CD4-positive, alpha-beta T cell treated with Interleukin-6 at 100 ng/mL for 8 hours (primary cell): ENCODE data around the gene EFNA4.

Experiments
- DNase-seq: peaks from one replicate; pipeline ENCODE4 v3.0.0-alpha.2; 2020; ENCODE audit warnings: mixed read lengths, low spot score

The EFNA4 gene

DNA sequence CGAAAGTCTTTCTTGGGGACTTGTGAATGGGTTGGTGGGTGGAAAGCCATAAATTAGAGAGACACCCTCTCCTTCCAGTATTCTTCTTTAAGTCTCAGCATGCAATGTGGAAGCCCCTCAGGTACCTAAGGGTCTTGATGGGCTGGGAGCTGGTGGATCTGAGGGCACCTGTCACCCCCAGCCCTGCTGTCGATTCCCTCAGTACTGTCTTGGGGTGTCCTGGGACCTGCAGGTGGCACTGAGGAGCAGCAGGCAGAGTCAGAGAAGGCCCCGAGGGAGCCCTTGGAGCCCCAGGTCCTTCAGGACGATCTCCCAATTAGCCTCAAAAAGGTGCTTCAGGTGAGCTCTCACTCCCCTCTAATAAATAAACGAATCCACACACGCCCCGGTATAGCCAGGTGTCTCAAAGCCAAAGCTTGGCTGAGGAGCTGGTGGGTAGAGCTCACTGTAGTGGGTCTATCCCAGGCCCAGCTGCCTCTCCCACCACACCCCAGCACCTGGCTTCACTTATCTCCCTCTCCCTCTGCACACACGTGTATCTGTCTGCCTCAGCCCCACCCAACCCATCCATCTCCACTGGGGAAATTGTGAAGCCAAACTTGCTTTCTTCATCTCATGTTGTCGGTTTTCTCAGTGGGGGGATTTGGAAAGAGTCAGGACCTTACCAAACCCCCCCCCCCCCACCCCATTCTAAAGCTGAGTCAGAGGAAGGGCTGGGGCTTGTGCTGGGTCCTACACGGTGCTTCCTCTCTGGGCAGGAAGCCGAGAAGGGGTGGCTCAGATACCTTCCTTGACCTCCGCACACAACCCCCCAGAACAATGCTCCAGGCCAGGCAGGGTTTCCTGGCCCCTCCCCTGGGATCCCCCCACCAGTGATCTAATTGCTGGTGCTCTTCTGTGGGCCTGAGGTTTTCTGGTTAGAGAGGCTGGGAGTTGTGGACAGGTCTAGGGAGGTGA lies 10.8 kb upstream of the EFNA4 start:
- DNase-seq: no peak

DNA sequence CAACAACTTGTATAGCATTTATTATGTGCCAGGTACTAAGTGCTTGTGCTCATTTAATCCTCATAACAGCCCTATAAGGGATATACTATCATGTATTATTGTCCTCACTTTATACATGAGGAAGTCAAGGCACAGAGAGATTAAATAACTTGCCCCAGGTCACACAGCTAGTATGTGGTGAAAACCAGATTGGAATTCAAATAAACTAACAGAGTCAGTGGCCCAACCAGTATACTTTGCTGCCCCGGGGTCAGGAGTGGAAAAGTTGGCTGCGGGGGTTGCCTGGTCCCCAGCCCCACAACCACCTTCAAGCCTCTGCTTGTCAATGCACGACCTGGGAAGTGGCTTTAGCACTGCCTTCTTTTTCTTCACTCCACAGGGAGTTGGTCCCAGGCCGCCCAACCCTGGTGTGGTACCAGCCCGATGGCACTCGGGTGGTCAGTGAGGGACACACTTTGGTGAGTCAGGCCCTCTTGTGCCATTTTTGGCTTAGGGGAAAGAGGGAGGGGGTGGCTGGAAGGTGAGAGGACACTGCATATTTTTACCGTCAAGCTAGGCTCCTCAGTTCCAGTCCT lies 9.9 kb upstream of the EFNA4 start:
- no peak for DNase-seq

DNA sequence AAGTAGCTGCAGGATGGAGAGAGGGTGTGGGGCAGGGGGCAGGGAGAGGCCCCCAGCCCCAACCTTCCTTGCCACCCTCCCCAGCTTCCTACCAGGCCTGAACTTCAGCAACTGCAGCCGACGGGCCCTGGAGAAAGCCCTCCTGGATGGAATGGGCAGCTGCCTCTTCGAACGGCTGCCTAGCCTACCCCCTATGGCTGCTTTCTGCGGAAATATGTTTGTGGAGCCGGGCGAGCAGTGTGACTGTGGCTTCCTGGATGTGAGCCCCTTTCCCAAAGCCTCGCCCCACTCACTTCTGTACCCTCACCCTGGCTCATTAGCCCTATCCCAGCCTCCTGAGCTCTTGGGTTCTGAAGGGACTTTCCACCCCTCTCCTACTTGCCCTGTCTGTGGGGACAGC lies 6.4 kb upstream of the EFNA4 start:
- no peak for DNase-seq

DNA sequence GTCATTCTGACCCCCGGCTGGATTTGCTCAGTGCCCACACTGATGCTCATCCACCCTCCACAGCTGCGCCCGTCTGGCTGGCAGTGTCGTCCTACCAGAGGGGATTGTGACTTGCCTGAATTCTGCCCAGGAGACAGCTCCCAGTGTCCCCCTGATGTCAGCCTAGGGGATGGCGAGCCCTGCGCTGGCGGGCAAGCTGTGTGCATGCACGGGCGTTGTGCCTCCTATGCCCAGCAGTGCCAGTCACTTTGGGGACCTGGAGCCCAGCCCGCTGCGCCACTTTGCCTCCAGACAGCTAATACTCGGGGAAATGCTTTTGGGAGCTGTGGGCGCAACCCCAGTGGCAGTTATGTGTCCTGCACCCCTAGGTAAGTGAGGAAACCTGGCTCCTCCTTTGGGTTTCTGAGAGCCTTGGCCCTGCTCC lies 5.7 kb upstream of the EFNA4 start:
- DNase-seq: no peak

- DNase-seq: no peak
Observed at GRCh38 chr1:155060736-155061135, 2.8 kb upstream of the EFNA4 start.

DNA sequence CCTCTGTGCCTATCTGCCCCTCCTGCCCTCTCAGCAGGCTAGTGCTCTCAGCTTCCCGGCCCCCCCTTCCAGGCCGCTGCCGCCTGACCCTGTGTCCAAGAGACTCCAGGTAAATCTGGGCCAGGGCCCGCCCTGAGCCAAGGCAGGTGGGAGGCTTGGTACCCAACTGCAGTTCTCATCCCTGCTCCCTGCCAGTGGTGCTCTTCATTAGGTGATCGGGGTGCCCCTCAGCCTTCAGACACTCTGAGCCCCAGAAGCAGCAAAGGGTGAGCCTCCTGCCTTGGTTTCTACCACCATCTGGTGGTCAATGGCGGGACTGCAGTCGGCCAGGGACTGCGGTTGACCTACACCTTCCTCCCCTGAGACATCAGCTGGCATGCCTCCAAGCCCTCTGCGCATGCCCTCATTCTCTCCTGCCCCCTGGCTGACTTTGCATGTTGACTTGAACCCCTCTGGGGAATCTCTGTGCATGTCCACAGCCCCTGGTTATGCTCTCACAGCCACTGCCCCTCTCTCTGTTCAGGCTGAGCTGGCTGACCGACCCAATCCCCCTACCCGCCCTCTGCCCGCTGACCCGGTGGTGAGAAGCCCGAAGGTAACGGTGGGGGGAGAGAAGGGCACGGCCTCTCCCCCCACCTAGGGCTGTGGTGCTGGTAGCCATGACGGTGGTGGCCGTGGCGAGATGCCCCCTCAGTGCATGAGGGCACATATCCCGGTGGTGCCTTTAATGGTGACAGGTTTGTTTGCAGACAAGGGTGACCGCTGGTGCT lies 2.0 kb upstream of the EFNA4 start:
- DNase-seq: peak; percentile 93

DNA sequence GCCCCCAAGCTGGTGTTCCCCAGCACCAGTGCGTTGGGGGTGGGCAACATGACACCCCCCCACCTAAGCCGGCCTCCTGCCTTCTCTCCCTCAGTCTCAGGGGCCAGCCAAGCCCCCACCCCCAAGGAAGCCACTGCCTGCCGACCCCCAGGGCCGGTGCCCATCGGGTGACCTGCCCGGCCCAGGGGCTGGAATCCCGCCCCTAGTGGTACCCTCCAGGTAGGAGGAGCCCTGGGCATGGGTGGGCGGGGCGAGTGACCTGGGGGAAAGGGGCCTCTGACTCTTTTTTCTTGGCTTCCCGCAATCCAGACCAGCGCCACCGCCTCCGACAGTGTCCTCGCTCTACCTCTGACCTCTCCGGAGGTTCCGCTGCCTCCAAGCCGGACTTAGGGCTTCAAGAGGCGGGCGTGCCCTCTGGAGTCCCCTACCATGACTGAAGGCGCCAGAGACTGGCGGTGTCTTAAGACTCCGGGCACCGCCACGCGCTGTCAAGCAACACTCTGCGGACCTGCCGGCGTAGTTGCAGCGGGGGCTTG lies 1.3 kb upstream of the EFNA4 start:
- DNase-seq: no peak

- peak; percentile 67 for DNase-seq
Observed at GRCh38 chr1:155062702-155063411, 683 bp upstream of the EFNA4 start.

GRCh38 chr1:155064111-155064831 lies 731 bp downstream of the EFNA4 start:
- no peak for DNase-seq

- DNase-seq: no peak
Observed at GRCh38 chr1:155064832-155065429, 1.4 kb downstream of the EFNA4 start.

DNA sequence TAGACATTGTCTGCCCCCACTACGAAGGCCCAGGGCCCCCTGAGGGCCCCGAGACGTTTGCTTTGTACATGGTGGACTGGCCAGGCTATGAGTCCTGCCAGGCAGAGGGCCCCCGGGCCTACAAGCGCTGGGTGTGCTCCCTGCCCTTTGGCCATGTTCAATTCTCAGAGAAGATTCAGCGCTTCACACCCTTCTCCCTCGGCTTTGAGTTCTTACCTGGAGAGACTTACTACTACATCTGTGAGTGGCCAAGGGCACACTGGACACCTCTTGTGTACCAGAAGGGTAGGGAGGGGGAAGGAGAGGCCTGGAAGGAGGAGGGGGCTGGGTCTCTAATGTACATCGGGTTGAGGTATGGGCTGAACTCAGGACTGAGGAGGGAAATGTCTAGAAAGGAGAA lies 3.2 kb downstream of the EFNA4 start:
- no peak for DNase-seq

- DNase-seq: no peak
Observed at GRCh38 chr1:155068599-155068998, 5.1 kb downstream of the EFNA4 start.

GRCh38 chr1:155069551-155070157 lies 6.1 kb downstream of the EFNA4 start:
- DNase-seq: no peak

DNA sequence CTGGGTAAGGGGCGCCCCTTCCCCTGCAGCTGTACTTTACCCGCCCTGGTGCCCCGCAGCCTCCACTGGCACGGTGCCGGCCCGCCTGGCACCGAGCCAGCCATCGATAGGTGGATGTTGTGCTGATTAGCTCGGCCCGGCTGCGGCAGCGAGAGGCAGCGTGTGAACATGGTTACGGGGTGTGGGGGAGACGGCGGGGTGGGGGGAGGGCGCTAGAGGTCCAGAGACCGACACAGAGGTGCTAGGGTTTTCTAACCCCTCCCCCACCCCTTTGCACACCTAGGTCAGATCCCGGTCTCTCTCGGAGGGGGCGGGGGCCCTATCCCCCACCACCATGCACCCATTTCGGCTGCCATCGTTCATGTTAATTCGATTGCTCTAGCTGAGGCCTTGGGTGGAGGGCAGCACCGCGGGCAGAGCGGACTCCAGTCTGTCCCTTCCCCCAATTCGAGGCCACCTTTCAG lies 6.7 kb downstream of the EFNA4 start:
- DNase-seq: no peak

- DNase-seq: peak; percentile 75
Observed at GRCh38 chr1:155070721-155071569, 7.4 kb downstream of the EFNA4 start.

DNA sequence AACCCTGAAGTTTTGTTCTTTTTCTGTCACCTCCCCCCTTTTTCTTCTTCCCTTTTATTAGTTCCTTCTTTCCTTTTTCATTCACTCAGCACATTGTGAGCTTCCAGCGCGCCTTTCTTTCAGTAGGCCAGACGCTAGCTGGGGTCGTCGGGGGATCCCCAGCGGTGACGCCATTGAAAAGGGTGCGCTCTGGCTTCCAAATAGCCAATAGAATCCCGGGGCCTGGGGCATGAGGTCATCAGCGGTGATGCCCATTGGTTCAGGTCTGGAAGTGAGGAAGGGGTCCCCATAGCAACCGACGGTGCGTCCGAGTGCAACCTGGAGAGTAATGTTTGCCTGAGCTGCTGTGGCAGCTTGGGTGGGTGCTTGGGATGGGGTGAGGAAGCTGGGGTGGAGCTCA lies 8.2 kb downstream of the EFNA4 start:
- no peak for DNase-seq

- no peak for DNase-seq
Observed at GRCh38 chr1:155072531-155073289, 9.2 kb downstream of the EFNA4 start.
